Panc1 (cell line): ENCODE measurements around the gene ALDH3A1. TPM values are rescaled to one million over a fixed set of nuclear protein-coding genes. Genes with fewer than 3 reads are reported as not detected.

Source experiments
- ATAC-seq: fragments of 200-7000 bp; cut with Tn5 transposase; 2 replicates; pipeline ENCODE4 v1.9.1; 2020; ENCODE audit warnings: mild to moderate bottlenecking, moderate library complexity
- BruUV-seq: library from RNA; stranded (reverse); fragments of 400-500 nt; replicated peaks from 2 replicates; lab custom pipeline; 2021; lab: Mats Ljungman, UMichigan
- CTCF ChIA-PET: fragments of 300-600 bp; sonication (Branson Sonifier 250); formaldehyde crosslinking; loops from one replicate; lab custom pipeline; 2022; ENCODE audit warnings: antibody characterized with exemption; lab: Charles Lee
- POLR2A ChIA-PET: fragments of 300-600 bp; sonication (Branson Sonifier 250); formaldehyde crosslinking; loops from one replicate; lab custom pipeline; 2022; ENCODE audit warnings: antibody characterized with exemption; lab: Charles Lee
- DNase-seq: peaks from one replicate; pipeline ENCODE4 v3.0.0-alpha.2; 2010; ENCODE audit warnings: low read depth, low spot score
- H3K27ac ChIP-seq: 2 replicates; pipeline ENCODE4 v1.5.1; 2011; ENCODE audit warnings: mild to moderate bottlenecking, low read length, inconsistent platforms
- H3K27me3 ChIP-seq: fragments of 200-500 bp; sonication (Bioruptor generic); 2 replicates; pipeline ENCODE4 v1.6.0; 2014; ENCODE audit warnings: low read length, inconsistent platforms; ENCODE audit not compliant: control insufficient read depth, insufficient read depth
- H3K36me3 ChIP-seq: fragments of 200-500 bp; sonication (Bioruptor generic); 2 replicates; pipeline ENCODE4 v1.5.1; 2014; ENCODE audit warnings: inconsistent platforms, mild to moderate bottlenecking, low read length, moderate library complexity; ENCODE audit not compliant: control insufficient read depth, insufficient read depth
- H3K4me1 ChIP-seq: 2 replicates; pipeline ENCODE4 v1.5.1; 2011; ENCODE audit warnings: inconsistent platforms, mild to moderate bottlenecking, low read length, moderate library complexity; ENCODE audit not compliant: control insufficient read depth, insufficient read depth
- H3K4me3 ChIP-seq, 2 experiments: 2 replicates each; pipeline ENCODE4 v1.5.1; 2011 to 2012; ENCODE audit warnings: low read depth in 2 of 2, low read length in 2 of 2, mild to moderate bottlenecking in 2 of 2, inconsistent platforms in 1 of 2, moderate library complexity in 1 of 2
- H3K9me3 ChIP-seq: fragments of 200-500 bp; sonication (Bioruptor generic); 2 replicates; pipeline ENCODE4 v1.5.1; 2014; ENCODE audit warnings: low read depth, mild to moderate bottlenecking, inconsistent platforms, low read length, moderate library complexity; ENCODE audit not compliant: control insufficient read depth, insufficient read depth
- CTCF ChIP-seq: fragments of 450-650 bp; IDR thresholded peaks from 2 replicates; pipeline ENCODE4 v1.5.1; 2017; ENCODE audit warnings: mild to moderate bottlenecking
- POLR2AphosphoS5 ChIP-seq: IDR thresholded peaks from 2 replicates; pipeline ENCODE4 v1.6.1; 2012; ENCODE audit warnings: mild to moderate bottlenecking, low read depth, low read length, moderate library complexity
- REST ChIP-seq, 2 experiments: IDR thresholded peaks; 2 replicates each; pipeline ENCODE4 v1.6.1; 2011 to 2012; ENCODE audit warnings: low read depth in 2 of 2, control low read depth in 1 of 2, low read length in 1 of 2, mild to moderate bottlenecking in 1 of 2, moderate library complexity in 1 of 2; ENCODE audit not compliant: insufficient read depth in 1 of 2
- SIN3A ChIP-seq: IDR thresholded peaks from 2 replicates; pipeline ENCODE4 v1.6.1; 2012; ENCODE audit warnings: low read depth, mild to moderate bottlenecking, low read length, moderate library complexity, borderline replicate concordance; ENCODE audit not compliant: insufficient read depth
- TCF7L2 ChIP-seq: IDR thresholded peaks from 2 replicates; pipeline ENCODE4 v1.6.1; 2011; ENCODE audit warnings: mild to moderate bottlenecking, low read depth, low read length, inconsistent platforms
- in situ Hi-C: cut with HindIII; loops from 2 replicates; pipeline ENCODE4 v1.10.0; 2016; ENCODE audit warnings: low sequenced_read_pairs, low pct_unique_long_range_greater_than_20kb
- intact Hi-C: fragments of 100-400 bp; cut with micrococcal nuclease; formaldehyde crosslinking; loops from one replicate; pipeline ENCODE4 v1.10.0; 2022; ENCODE audit not compliant: unreplicated experiment
- total RNA-seq: library from RNA; stranded (reverse); gene quantifications from one replicate; pipeline ENCODE4 v1.2.1, GENCODE V29; 2021; ENCODE audit not compliant: unreplicated experiment

ALDH3A1 gene
- total RNA-seq, 1 experiment from 2014 or later, result 0.21 TPM

- Histone ChIP-seq H3K4me3 (no peak overlapping the region), H3K9me3 (no peaks in the 10 kb centered on the region), H3K27ac (no peak overlapping the region), H3K4me1 (no peaks in the 10 kb centered on the region), H3K36me3 (no peaks in the 10 kb centered on the region), H3K27me3 (no peaks in the 10 kb centered on the region)
- ATAC-seq (no peak; the same call in 1 of the 2 replicates), DNase-seq (no peak)
- in situ Hi-C loops, result no loop called here
- intact Hi-C loops, result no loop called here
- POLR2A ChIA-PET, result no interaction called here
- no TSS peak for BruUV-seq
- CTCF ChIA-PET, result no interaction called here
- no peak for TF ChIP-seq TCF7L2
- no peak for TF ChIP-seq CTCF
- no peak for TF ChIP-seq SIN3A
- TF ChIP-seq POLR2AphosphoS5, result no peak
- no peak for TF ChIP-seq REST (IDR thresholded peaks at IDR 0.05; ENCODE audit: insufficient read depth in 1 of 2, low read depth in 2 of 2, low read length in 1 of 2)
These were observed 38.3 kb downstream of the ALDH3A1 start for GRCh38 chr17:19709841-19710240.

GRCh38 chr17:19708431-19709175, 39.5 kb downstream of the ALDH3A1 start:
- DNase-seq, result no peak
- in situ Hi-C loops (no loop called here), intact Hi-C loops (no loop called here)
- Histone ChIP-seq H3K36me3 (no peaks in the 10 kb centered on the region), H3K4me1 (no peaks in the 10 kb centered on the region), H3K27me3 (no peaks in the 10 kb centered on the region), H3K27ac (no peak overlapping the region), H3K4me3 (no peak overlapping the region), H3K9me3 (no peaks in the 10 kb centered on the region)
- CTCF ChIA-PET, result no interaction called here
- ATAC-seq, result no peak
- TF ChIP-seq CTCF (no peak), POLR2AphosphoS5 (no peak), SIN3A (no peak), REST (IDR thresholded peaks at IDR 0.05; ENCODE audit: insufficient read depth in 1 of 2, low read depth in 2 of 2, low read length in 1 of 2) (no peak), TCF7L2 (no peak)
- no TSS peak for BruUV-seq
- POLR2A ChIA-PET, result no interaction called here
